ENCODE measurements around the gene CPEB4.

CPEB4 gene

DNA sequence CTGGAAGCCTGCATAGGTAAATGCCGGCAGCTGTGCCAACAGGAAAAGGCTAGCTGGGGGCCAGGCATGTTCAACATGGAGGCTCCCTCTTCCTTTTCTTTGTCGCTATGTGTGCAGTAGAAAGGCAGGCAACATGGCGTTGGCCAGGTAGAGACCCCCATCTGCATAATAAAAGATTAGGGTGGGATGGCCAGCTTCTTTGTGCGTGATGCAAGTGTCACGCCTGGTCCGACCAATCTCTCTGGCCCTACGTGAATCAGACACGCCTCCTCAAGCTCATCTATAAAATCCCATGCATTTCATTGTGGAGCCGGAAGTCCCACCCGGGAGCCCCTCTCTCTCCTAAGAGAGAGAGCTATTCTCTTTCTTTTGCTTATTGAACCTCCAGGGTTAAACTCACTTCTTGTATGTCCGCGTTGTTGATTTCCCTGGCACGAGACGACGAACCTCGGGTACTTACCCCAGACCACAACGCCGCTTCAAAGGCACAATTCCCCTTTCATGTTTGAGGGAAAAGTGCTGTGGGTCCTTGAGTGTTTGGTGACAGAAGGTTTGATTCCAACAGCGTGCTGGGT is 75.8 kb downstream of the CPEB4 start:
- DNase-seq (ENCODE audit: extremely low spot score): no peak
- TF ChIP-seq, protein P1, sequence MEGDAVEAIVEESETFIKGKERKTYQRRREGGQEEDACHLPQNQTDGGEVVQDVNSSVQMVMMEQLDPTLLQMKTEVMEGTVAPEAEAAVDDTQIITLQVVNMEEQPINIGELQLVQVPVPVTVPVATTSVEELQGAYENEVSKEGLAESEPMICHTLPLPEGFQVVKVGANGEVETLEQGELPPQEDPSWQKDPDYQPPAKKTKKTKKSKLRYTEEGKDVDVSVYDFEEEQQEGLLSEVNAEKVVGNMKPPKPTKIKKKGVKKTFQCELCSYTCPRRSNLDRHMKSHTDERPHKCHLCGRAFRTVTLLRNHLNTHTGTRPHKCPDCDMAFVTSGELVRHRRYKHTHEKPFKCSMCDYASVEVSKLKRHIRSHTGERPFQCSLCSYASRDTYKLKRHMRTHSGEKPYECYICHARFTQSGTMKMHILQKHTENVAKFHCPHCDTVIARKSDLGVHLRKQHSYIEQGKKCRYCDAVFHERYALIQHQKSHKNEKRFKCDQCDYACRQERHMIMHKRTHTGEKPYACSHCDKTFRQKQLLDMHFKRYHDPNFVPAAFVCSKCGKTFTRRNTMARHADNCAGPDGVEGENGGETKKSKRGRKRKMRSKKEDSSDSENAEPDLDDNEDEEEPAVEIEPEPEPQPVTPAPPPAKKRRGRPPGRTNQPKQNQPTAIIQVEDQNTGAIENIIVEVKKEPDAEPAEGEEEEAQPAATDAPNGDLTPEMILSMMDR (IDR thresholded peaks at IDR 0.05; ENCODE audit: control extremely low read depth, extremely low read depth, low read depth, missing control alignments): no peak
- CTCF ChIA-PET: interaction anchor here (1.3 to 3.8 kb wide), 5 partner anchors 10 to 345 kb away, joined by 3 to 38 read pairs (median 8); no protein-coding TSS in a partner anchor
- POLR2A ChIA-PET: interaction anchor here (0.6 kb wide), 1 partner anchor 282 kb away, joined by 3 read pairs; no protein-coding TSS in a partner anchor

DNA sequence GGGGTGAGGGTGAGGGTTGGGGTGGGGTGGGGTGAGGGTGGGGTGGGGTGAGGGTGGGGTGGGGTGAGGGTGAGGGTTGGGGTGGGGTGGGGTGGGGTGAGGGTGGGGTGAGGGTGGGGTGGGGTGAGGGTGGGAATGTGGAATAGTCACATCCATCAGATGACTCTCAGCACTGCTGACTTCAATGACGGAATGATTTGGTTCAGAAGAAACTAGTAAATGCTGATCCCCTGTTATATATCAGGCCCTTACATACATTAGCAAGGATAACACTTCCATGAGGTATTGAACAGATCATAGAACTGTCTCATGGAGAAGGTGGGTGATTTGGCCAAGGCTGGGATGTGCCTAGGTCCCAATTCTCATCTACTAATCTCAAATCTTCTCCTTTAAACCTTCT is 76.4 kb downstream of the CPEB4 start:
- ChIA-PET POLR2A (no interaction called here), CTCF (interaction anchor here (1.3 to 11.3 kb wide), 3 partner anchors 9 to 344 kb away, joined by 3 to 247 read pairs (median 38); partner anchors contain the start of gene BOD1)
- no peak for DNase-seq (ENCODE audit: extremely low spot score)
- TF ChIP-seq, protein P1 (IDR thresholded peaks at IDR 0.05; ENCODE audit: control extremely low read depth, extremely low read depth, low read depth, missing control alignments): no peak

DNA sequence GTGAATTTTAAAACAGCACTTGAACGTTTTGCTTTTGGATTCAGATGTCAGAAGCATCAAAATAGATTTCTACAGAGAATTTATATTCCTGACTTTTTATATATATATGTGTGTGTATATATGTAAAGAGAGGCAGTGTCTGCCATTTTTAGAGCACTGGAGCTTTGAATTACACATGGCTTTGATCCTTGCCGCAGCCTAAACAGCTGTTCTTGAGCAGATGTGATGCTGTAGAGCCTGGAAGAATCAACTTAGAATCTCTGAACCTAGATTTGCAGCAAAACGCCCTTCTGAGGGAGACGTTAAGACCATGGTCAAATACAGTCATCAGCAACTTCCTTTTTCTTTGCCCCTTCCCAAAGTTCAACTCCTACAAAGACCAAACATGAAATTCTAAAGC is 79.1 kb downstream of the CPEB4 start:
- ChIA-PET CTCF (interaction anchor here (1.2 to 11.3 kb wide), 3 partner anchors 42 to 346 kb away, joined by 3 to 247 read pairs (median 5); partner anchors contain the start of gene BOD1), POLR2A (no interaction called here)
- TF ChIP-seq, protein P1 (IDR thresholded peaks at IDR 0.05; ENCODE audit: control extremely low read depth, extremely low read depth, low read depth, missing control alignments): no peak
- no peak for DNase-seq (ENCODE audit: extremely low spot score)

- TF ChIP-seq, protein P1 (IDR thresholded peaks at IDR 0.05; ENCODE audit: control extremely low read depth, extremely low read depth, low read depth, missing control alignments): no peak
- CTCF ChIA-PET: interaction anchor here (11.3 kb wide), 1 partner anchor 347 kb away, joined by 247 read pairs; the partner anchor contains the start of gene BOD1
- DNase-seq (ENCODE audit: extremely low spot score): no peak
- POLR2A ChIA-PET: no interaction called here
Measured at GRCh38 chr5:173968154-173968797, 80.1 kb downstream of the CPEB4 start.

DNA sequence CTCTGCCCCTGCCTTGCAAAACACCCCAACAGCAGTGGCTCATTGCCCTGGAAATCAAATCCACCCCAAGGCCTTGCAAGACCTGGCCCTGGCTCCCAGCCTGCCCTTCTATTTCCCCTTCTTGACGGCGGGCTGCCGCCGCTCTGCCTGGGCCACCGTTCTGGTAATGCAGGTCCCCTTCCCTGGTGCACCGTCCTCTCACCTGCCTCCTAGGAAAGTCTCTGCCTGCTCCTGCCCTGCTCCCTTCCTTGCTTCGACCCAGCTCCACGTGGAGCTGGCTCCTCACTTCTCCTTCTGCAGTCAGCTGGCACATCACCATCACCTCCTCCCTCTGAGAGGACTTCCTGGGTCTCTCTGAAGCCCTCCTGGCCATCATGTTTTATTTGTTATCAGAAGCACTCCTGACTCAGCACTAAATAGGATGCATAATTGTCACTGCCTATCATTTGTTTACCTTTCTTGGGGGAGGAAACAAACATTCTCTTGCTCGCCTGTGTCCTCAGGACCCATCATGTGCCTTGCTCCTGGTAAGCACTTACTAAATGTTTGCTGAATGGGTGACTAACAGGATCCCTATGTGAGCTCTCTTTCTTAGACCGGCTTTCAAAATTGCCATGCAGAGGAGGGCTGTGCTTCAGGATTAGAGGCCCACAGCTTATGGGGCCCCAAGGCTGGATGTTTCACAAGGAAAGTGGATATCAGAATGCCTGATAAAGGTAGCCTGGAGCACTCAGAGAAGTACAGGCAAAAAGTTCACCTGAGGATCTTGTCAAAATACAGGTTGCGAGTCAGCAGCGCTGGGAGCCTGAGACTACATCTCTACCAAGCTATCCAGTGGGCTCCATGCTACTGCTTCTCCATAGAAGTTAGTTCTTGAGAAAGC is 81.3 kb downstream of the CPEB4 start:
- CTCF ChIA-PET: interaction anchor here (1.1 to 11.3 kb wide), 2 partner anchors 12 to 349 kb away, joined by 3 to 247 read pairs; partner anchors contain the start of gene BOD1
- POLR2A ChIA-PET: no interaction called here
- TF ChIP-seq, protein P1 (IDR thresholded peaks at IDR 0.05; ENCODE audit: control extremely low read depth, extremely low read depth, low read depth, missing control alignments): no peak
- DNase-seq (ENCODE audit: extremely low spot score): no peak
